ENCODE results near the gene GNB1. TPM values are rescaled to one million over a fixed set of nuclear protein-coding genes. Genes with fewer than 3 reads are reported as not detected.
A peak's percentile ranks its signal among the peaks of the same experiment; 100 is the strongest.

GNB1 gene
- total and polyA plus RNA-seq, 9 of the 15 experiments (the other 6 are each of a cell fraction or from before 2014, with no cell fraction given) = 34.3 to 388 (median 114) TPM

DNA sequence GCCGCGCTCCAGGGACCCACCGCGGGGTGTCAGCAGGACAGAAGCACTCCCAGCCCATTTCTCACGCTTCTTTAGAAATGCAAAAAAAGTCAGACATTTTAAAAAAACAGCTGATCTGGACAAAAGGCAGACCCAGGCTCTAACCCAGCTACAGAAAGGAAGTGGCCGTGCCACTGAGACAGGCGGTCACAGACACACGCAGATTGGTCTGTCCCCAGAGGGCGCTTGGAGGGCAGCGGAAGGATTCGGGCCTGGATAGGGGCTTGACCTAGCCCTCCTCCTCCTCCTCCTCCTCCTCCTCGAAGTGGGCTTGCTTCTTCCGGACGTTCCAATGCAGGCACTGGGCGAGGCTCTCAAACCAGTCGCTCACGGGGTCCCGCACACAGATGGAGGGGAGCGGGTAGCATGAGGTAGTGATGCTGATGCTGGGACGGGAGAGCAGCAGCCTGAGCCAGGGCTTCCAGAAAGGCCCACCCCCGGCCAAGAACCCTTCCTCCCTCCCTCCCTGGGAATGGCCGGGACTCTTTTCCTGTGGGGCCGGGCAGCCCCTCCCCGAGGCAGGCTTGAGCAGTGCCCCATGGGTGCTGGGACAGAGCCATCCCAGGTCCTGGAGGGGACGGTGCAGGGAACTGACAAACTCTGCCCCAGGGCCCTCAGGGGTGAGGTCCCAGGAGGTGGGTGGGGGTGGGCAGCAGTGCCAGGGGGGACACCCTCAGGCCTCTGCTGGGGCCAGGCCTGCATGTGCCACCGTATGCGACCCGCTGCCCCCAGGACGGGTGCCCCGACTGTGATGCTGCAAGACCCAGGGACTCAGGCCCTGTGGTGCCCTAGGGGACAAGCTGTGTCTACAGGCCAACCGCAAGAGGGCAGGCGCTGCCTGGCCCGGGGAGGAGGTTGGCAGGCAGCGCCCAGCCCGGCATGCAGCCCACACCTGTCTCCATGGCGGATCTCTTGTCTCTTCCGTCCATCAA lies 138.0 kb downstream of the GNB1 start:
- H3K79me2 ChIP-seq (ENCODE audit: control insufficient read depth, insufficient read depth, low read length) = peaks cover 9% of the 10 kb centered on the region
- TF ChIP-seq, protein P1, sequence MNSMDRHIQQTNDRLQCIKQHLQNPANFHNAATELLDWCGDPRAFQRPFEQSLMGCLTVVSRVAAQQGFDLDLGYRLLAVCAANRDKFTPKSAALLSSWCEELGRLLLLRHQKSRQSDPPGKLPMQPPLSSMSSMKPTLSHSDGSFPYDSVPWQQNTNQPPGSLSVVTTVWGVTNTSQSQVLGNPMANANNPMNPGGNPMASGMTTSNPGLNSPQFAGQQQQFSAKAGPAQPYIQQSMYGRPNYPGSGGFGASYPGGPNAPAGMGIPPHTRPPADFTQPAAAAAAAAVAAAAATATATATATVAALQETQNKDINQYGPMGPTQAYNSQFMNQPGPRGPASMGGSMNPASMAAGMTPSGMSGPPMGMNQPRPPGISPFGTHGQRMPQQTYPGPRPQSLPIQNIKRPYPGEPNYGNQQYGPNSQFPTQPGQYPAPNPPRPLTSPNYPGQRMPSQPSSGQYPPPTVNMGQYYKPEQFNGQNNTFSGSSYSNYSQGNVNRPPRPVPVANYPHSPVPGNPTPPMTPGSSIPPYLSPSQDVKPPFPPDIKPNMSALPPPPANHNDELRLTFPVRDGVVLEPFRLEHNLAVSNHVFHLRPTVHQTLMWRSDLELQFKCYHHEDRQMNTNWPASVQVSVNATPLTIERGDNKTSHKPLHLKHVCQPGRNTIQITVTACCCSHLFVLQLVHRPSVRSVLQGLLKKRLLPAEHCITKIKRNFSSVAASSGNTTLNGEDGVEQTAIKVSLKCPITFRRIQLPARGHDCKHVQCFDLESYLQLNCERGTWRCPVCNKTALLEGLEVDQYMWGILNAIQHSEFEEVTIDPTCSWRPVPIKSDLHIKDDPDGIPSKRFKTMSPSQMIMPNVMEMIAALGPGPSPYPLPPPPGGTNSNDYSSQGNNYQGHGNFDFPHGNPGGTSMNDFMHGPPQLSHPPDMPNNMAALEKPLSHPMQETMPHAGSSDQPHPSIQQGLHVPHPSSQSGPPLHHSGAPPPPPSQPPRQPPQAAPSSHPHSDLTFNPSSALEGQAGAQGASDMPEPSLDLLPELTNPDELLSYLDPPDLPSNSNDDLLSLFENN (IDR thresholded peaks at IDR 0.05; ENCODE audit: low read depth in 2 of 2, low read length in 2 of 2) = no peak
- TF ChIP-seq RBFOX2 (IDR thresholded peaks at IDR 0.05; ENCODE audit: low read depth, low read length) = 0 out of 2 replicates have a peak, but pooled peaks have one; percentile 32
- TF ChIP-seq POLR2G (IDR thresholded peaks at IDR 0.05; ENCODE audit: low read depth, low read length) = peak; percentile 62; the same call in 1 of the 2 replicates
- TF ChIP-seq POLR2AphosphoS2 (IDR thresholded peaks at IDR 0.05; ENCODE audit: low read length) = 0 out of 2 replicates have a peak, but pooled peaks have one; percentile 34
- no peak for TF ChIP-seq TAF15 (IDR thresholded peaks at IDR 0.05; ENCODE audit: low read depth, low read length)
- 0 out of 2 replicates have a peak, but pooled peaks have one; percentile 24 for TF ChIP-seq POLR2A (conservative IDR thresholded peaks at IDR 0.05)
- TF ChIP-seq, protein P2, sequence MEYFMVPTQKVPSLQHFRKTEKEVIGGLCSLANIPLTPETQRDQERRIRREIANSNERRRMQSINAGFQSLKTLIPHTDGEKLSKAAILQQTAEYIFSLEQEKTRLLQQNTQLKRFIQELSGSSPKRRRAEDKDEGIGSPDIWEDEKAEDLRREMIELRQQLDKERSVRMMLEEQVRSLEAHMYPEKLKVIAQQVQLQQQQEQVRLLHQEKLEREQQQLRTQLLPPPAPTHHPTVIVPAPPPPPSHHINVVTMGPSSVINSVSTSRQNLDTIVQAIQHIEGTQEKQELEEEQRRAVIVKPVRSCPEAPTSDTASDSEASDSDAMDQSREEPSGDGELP (CRISPR knock-in tag; IDR thresholded peaks at IDR 0.05; ENCODE audit: borderline replicate concordance) = 0 out of 2 replicates have a peak, but pooled peaks have one; percentile 15
- ChIA-PET CTCF (ENCODE audit: low intra/inter-chr PET ratio) (no interaction called here), POLR2A (interaction anchor here (0.6 kb wide), 1 partner anchor 161 kb away, joined by 3 read pairs; no protein-coding TSS in a partner anchor)
- H3K9ac ChIP-seq (ENCODE audit: insufficient read depth in 1 of 2, low read depth in 2 of 2, low read length in 2 of 2) = no peak overlapping the region
- peaks cover 59% of the 10 kb centered on the region; the same call in 2 of the 3 replicates for H3K36me3 ChIP-seq (ENCODE audit: control insufficient read depth, insufficient read depth, low read length)
- ATAC-seq (no peak), DNase-seq (ENCODE audit: extremely low read depth in 1 of 4, low spot score in 3 of 4) (peak in 2 of 4 experiments; percentile 19 to 20), FAIRE-seq (no peak)
- BruUV-seq (replicated peaks) = no TSS peak
- peaks cover 4% of the 10 kb centered on the region for H3K9me1 ChIP-seq (ENCODE audit: control insufficient read depth, insufficient read depth, low read length)
- H3K4me2 ChIP-seq (ENCODE audit: insufficient read depth, low read length) = no peak overlapping the region
- intact Hi-C loops (cut with micrococcal nuclease) (no loop called here), in situ Hi-C loops (cut with MboI) (no loop called here)
- H2AFZ ChIP-seq (ENCODE audit: low read depth, low read length) = no peak overlapping the region
- WGBS (ENCODE audit: insufficient coverage, low coverage, missing lambda C conversion rate) = 90% methylated on average over 33 of the region's 37 CpGs
- no peaks in the 10 kb centered on the region for H4K20me1 ChIP-seq (replicated peaks; ENCODE audit: control insufficient read depth, insufficient read depth, low read length)
- H3K4me1 ChIP-seq (replicated peaks in 1 of 2; ENCODE audit: control insufficient read depth in 2 of 2, insufficient read depth in 2 of 2, low read length in 2 of 2) = peaks cover 6 to 42% of the 10 kb centered on the region in 2 experiments; a peak in 4 of 5 replicates
- H3K4me3 ChIP-seq = no peak overlapping the region
- H3K9me3 ChIP-seq (replicated peaks; ENCODE audit: control insufficient read depth, insufficient read depth, low read depth, low read length) = no peaks in the 10 kb centered on the region
- H3K27me3 ChIP-seq (ENCODE audit: control insufficient read depth in 2 of 2, insufficient read depth in 2 of 2, low read length in 2 of 2) = no peaks in the 10 kb centered on the region
- no peak overlapping the region for H3K27ac ChIP-seq (ENCODE audit: extremely low read depth, low read depth, low read length)
